Fibroblast of lung (primary cell): ENCODE data around the gene CASD1. TPM values are rescaled to one million over a fixed set of nuclear protein-coding genes. Genes with fewer than 3 reads are reported as not detected.

Experiments used
- DNase-seq, 2 donors: peaks; one replicate each; pipeline versions ENCODE4 v3.0.0 to v3.0.0-alpha.2; 2010; ENCODE audit warnings: low read depth in 2 of 2
- H2AFZ ChIP-seq: 2 replicates; pipeline ENCODE4 v1.5.1; 2012; ENCODE audit warnings: low read length, control low read depth, inconsistent platforms
- H3K27ac ChIP-seq: 2 replicates; pipeline ENCODE4 v1.5.1; 2011; ENCODE audit warnings: low read length, control low read depth; ENCODE audit not compliant: insufficient read depth
- H3K27me3 ChIP-seq: 2 replicates; pipeline ENCODE4 v1.5.1; 2011; ENCODE audit warnings: mild to moderate bottlenecking, low read length; ENCODE audit not compliant: control insufficient read depth, insufficient read depth
- H3K36me3 ChIP-seq: 2 replicates; pipeline ENCODE4 v1.5.1; 2011; ENCODE audit warnings: low read length; ENCODE audit not compliant: control insufficient read depth, insufficient read depth
- H3K4me1 ChIP-seq: 2 replicates; pipeline ENCODE4 v1.5.1; 2011; ENCODE audit warnings: low read length; ENCODE audit not compliant: control insufficient read depth, insufficient read depth; ENCODE audit errors: extremely low read depth
- H3K4me2 ChIP-seq: 2 replicates; pipeline ENCODE4 v1.5.1; 2011; ENCODE audit warnings: low read length, control low read depth; ENCODE audit not compliant: insufficient read depth; ENCODE audit errors: extremely low read depth
- H3K4me3 ChIP-seq, 4 experiments: fragments of 200-600 bp in 1 of 4; sonication (generic) in 1 of 4; replicated peaks in 1 of 4; 2 replicates each; pipeline ENCODE4 v1.5.1; 2011 to 2016; ENCODE audit warnings: low read length in 4 of 4, low read depth in 3 of 4, mild to moderate bottlenecking in 3 of 4, control low read depth in 2 of 4, inconsistent platforms in 1 of 4, mixed read lengths in 1 of 4; ENCODE audit not compliant: insufficient read depth in 1 of 4; ENCODE audit errors: control extremely low read depth in 1 of 4
- H3K79me2 ChIP-seq: 2 replicates; pipeline ENCODE4 v1.5.1; 2012; ENCODE audit warnings: mild to moderate bottlenecking, low read length, inconsistent platforms; ENCODE audit not compliant: control insufficient read depth, insufficient read depth
- H3K9ac ChIP-seq: 2 replicates; pipeline ENCODE4 v1.5.1; 2011; ENCODE audit warnings: mild to moderate bottlenecking, low read length, control low read depth; ENCODE audit not compliant: insufficient read depth
- H3K9me3 ChIP-seq: 2 replicates; pipeline ENCODE4 v1.5.1; 2012; ENCODE audit warnings: low read depth, low read length; ENCODE audit not compliant: control insufficient read depth, insufficient read depth
- H4K20me1 ChIP-seq: 2 replicates; pipeline ENCODE4 v1.5.1; 2011; ENCODE audit warnings: low read length; ENCODE audit not compliant: control insufficient read depth, insufficient read depth; ENCODE audit errors: extremely low read depth
- CTCF ChIP-seq, 2 donors: IDR thresholded peaks in 1 of 2; conservative IDR thresholded peaks in 1 of 2; 1 replicate in 1 of 2; 2 replicates in 1 of 2; pipeline ENCODE4 v1.5.1; 2011 to 2012; ENCODE audit warnings: low read length in 2 of 2, control low read depth in 1 of 2, inconsistent platforms in 1 of 2, low read depth in 1 of 2, mild to moderate bottlenecking in 1 of 2
- EZH2 ChIP-seq: IDR thresholded peaks from 2 replicates; pipeline ENCODE4 v1.5.1; 2012; ENCODE audit warnings: low read length, control low read depth, mild to moderate bottlenecking; ENCODE audit errors: missing control alignments
- polyA plus RNA-seq, 2 donors: library from polyadenylated mRNA; depleted of rRNA in 1 of 2; stranded (reverse) in 1 of 2; unstranded in 1 of 2; fragments of >200 nt; gene quantifications; 2 replicates each; pipeline ENCODE4 v1.2.1, GENCODE V29; 2011 to 2012; ENCODE audit warnings: missing spikeins in 1 of 2
- total RNA-seq: library from RNA; depleted of rRNA; stranded (reverse); fragments of >200 nt; gene quantifications from 2 replicates; pipeline ENCODE4 v1.2.1, GENCODE V29; 2014

The CASD1 gene
- total and polyA plus RNA-seq, 2 donors (not counting 1 experiment from before 2014, with no cell fraction given): 10.6 to 14.2 TPM

GRCh38 chr7:94576316-94576715, 66.7 kb downstream of the CASD1 start:
- DNase-seq: no peak
- Histone ChIP-seq H3K27ac (no peak overlapping the region), H3K27me3 (no peaks in the 10 kb centered on the region)

GRCh38 chr7:94577357-94577756, 67.7 kb downstream of the CASD1 start:
- no peak for TF ChIP-seq EZH2
- TF ChIP-seq CTCF (conservative IDR thresholded peaks at IDR 0.05 in 1 of 2, IDR thresholded peaks at IDR 0.05 in 1 of 2; ENCODE audit: low read depth in 1 of 2, low read length in 2 of 2): no peak
- no peak overlapping the region for H3K9ac ChIP-seq
- H3K4me1 ChIP-seq: no peaks in the 10 kb centered on the region
- no peak overlapping the region for H3K27ac ChIP-seq
- H3K36me3 ChIP-seq: no peaks in the 10 kb centered on the region
- no peaks in the 10 kb centered on the region for H3K27me3 ChIP-seq
- no peaks in the 10 kb centered on the region for H3K9me3 ChIP-seq
- no peaks in the 10 kb centered on the region for H4K20me1 ChIP-seq
- no peaks in the 10 kb centered on the region for H3K79me2 ChIP-seq
- DNase-seq: no peak
- no peak overlapping the region for H3K4me2 ChIP-seq
- no peak overlapping the region for H2AFZ ChIP-seq
- no peak overlapping the region for H3K4me3 ChIP-seq

More at GRCh38 chr7:94576316-94576715, 66.7 kb downstream of the CASD1 start:
- no peak overlapping the region for H3K4me2 ChIP-seq
- H3K79me2 ChIP-seq: no peaks in the 10 kb centered on the region
- TF ChIP-seq EZH2: no peak
- TF ChIP-seq CTCF (conservative IDR thresholded peaks at IDR 0.05 in 1 of 2, IDR thresholded peaks at IDR 0.05 in 1 of 2; ENCODE audit: low read depth in 1 of 2, low read length in 2 of 2): no peak
- H2AFZ ChIP-seq: no peak overlapping the region
- H4K20me1 ChIP-seq: no peaks in the 10 kb centered on the region
- H3K4me1 ChIP-seq: no peaks in the 10 kb centered on the region
- H3K36me3 ChIP-seq: no peaks in the 10 kb centered on the region
- no peaks in the 10 kb centered on the region for H3K9me3 ChIP-seq
- no peak overlapping the region for H3K9ac ChIP-seq
- no peak overlapping the region for H3K4me3 ChIP-seq

- Histone ChIP-seq H4K20me1 (no peaks in the 10 kb centered on the region), H3K27ac (no peak overlapping the region), H3K9me3 (no peaks in the 10 kb centered on the region), H3K27me3 (no peaks in the 10 kb centered on the region), H3K4me3 (no peak overlapping the region), H3K9ac (no peak overlapping the region), H2AFZ (no peak overlapping the region), H3K4me2 (no peak overlapping the region), H3K4me1 (no peaks in the 10 kb centered on the region), H3K79me2 (no peaks in the 10 kb centered on the region), H3K36me3 (no peaks in the 10 kb centered on the region)
- DNase-seq: no peak
- no peak for TF ChIP-seq CTCF (conservative IDR thresholded peaks at IDR 0.05 in 1 of 2, IDR thresholded peaks at IDR 0.05 in 1 of 2; ENCODE audit: low read depth in 1 of 2, low read length in 2 of 2)
- TF ChIP-seq EZH2: no peak
These were observed 69.0 kb downstream of the CASD1 start for GRCh38 chr7:94578614-94579013.
